Fibroblast of peridontal ligament (primary cell): ENCODE results near the gene BAG3.
A peak's percentile ranks its signal among the peaks of the same experiment; 100 is the strongest.
"Not testable (repeated sequence)": the region's sequence is repeated elsewhere in the genome, so short reads cannot be mapped to it uniquely, and the experiment has no call there.

Experiments
- DNase-seq: peaks from one replicate; pipeline ENCODE4 v3.0.0-alpha.2; 2010; ENCODE audit errors: extremely low read depth

BAG3 gene

DNA sequence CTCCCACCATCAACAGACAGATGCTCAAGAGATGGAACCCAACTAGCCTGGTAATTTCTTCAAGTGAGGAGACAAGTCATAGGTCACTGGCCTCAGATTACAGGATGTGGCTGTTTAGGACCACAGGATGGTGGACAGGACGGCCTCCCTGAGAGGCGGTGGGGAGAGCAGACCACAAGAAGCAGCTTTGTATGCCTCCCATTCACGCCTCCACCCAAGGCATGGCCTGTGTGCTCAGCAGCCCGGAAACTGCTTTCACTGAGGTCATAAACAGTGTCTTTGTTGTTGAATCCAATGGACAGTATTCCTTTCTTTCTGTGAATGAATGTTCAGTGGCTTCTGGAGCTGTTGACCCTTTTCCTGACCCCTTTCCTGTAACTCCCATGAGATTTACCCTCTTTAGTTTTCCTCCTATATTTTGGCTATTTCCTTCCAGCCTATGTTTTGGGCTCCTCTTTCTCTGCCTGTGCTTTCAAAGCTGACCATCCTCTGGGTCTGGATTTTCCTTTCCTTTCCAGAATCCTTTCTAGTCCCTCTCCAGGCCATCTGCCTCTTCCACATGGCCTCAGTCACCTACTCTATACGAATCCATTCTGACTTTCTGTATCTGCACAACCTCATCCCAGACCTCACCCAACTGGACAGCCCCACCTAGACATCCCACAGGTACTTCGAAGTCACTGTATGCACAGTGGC is 42.2 kb downstream of the BAG3 start:
- no peak for DNase-seq

DNA sequence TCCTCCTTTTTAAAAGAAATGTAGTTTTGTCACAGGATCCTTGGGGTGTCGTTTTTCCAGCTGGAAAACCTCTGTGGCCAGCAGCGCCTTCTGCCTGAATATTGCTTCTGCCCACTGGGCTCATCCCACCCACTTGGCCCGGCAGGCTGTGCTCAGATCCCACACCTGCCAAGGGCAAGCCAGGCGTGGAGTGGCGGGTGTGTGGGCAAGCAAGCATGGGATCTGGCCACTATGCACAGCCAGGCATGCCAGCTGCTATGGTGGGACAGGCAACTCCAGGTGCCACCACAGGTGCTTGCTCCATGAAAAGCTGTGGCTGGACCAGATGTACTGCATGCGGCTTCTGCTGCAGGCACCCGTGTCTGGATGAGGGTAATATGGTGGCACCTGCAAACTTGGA is 43.4 kb downstream of the BAG3 start:
- no peak for DNase-seq

DNA sequence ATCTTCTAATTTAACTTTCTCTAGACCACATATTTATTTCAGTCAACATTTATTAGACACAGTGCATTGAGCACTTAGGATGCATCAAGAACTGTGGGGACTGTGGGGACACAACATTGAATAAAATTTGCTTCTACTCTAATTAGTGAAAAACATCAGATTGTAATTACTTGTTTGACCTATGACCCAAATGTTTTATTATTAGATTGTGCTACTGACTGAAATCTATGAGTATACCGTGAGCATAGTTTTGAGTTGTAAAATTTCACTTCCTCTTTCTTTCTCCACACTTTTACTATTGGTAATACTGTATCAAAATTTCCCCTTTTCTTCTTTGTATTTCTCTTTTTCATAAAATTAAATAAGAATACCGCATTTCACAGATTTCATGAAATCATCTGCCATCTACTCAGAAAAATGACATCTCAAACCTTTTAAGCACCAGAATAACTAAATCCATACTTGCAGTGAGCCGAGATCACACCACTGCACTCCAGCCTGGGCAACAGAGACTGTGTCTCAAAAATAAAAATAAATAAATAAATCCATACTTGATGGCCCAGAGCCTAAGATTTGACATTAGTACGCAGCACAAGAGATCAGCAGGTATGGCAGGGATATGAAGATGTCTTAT is 49.3 kb downstream of the BAG3 start:
- no peak for DNase-seq

DNA sequence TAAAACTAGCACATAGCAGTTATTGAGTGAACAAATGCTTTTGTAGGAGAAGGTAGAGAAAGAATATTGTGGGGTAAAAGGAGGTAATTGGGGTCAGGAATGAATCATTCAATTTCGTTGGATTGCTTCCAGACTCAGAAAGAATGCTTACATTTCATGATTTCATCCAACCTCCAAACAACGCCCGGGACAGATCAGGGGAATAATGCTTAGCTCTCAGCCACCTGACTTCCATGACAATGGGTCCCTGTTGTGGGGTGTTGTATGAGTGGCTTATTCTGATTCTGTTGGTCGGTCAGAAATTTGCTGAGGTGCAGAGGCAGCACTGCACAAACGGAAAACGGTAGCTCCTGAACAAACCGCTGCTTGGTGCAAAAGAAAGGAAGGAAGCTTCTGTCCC is 50.7 kb downstream of the BAG3 start:
- DNase-seq, result peak; percentile 37

DNA sequence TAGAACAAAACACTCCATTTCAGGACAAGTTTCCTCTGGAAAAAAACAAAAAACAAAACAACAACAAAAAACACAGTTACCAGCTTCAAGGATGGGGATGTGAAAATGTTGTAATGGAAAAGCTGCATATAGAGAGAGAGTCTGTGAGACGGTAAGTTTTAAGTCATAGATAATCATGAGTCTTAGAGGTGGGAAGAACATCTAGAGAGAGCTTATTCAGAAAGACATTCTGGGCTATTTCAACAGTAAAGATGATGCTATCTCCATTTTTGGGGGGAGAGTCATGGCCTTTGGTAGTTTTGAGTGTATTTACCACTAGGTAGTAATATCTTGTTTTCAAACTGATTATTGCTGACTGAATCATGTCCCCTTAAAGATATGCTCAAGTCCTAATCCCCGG is 51.4 kb downstream of the BAG3 start:
- no peak for DNase-seq

DNA sequence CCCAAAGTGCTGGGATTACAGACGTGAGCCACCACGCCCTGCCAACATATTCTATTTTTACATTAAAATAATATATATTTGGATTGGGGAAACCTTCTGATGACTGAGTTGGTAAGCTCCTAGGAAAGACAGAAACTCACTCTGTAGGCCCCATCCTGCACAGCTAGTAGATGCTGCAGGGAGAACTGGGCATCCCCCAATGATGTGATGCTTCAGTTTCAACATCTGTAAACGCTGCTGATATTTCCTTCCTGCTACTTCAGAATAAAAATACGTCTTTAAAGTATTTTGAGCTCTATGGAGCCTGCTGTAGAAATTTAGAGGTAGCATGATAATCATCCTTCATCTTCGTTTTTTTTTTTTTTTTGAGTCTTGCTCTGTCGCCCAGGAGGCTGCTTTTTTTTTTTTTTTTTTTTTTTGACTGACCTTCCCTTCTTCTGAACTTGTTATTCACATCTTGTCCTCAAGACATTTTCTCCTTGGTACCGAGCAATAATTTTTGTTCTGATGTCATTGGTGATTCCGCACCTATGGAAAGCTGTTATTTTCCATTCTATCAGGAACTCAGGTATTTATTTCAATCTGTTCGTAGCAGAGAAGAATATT is 52.8 kb downstream of the BAG3 start:
- no peak for DNase-seq

DNA sequence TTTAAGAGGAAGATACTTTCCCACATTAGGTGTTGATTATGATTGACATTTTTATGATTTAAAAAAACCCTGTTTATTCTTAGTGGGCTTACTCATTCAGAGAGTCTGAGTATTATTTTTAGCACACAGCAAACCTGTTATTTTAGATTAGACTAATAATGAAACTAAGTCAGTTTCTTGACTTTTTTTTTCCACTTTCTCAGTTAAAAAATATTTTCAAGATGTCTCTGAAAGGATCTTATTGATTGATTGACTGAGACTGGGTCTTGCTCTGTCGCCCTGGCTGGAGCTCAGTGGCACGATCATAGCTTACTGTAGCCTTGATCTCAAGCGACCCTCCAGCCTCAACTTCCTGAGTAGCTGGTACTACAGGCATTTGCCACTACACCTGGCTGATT is 54.3 kb downstream of the BAG3 start:
- no peak for DNase-seq

DNA sequence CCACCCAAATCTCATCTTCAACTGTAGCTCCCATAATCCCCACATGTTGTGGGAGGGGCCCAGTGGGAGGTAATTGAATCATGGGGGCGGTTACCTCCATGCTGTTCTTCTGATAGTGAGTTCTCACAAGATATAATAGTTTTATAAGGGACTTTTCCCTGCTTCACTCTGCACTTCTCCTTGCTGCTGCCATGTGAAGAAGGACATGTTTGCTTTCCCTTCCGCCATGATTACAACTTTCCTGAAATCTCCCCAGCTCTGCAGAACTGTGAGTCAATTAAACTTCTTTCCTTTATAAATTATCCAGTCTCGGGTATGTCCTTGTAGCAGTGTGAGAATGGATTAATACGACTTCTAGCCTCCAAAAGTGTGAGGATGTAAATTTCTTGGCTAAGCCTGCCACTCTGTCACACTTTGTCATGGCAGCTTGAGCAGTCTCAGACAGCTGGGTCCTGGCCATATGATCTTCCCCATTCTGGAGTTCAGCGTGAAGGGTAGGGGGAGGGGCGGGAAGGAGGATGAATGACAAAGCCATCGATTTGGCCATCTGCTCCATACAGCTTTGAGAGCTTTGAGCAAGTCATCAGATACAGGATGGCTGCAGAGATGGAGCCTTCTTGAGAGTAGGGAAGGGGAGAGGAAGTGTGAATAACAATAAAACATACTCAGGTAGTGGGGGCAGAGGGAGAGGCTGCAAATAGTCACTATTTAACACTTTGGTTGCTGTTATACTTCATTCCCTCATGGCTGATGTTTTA is 55.5 kb downstream of the BAG3 start:
- no peak for DNase-seq

DNA sequence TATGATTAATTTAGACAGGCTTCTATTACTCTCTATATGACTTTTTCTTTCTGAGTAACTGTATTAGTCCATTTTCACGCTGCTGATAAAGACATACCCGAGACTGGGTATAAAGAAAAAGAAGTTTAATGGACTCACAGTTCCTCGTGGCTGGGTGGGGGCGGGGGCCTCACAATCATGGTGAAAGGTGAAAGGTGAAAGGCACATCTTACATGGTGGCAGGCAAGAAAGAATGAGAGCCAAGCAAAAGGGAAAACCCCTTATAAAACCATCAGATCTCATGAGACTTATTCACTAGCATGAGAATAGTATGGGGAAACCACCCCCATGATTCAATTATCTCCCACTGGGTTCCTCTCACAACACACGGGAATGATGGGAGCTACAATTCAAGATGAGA is 56.2 kb downstream of the BAG3 start:
- not testable (repeated sequence) for DNase-seq

DNA sequence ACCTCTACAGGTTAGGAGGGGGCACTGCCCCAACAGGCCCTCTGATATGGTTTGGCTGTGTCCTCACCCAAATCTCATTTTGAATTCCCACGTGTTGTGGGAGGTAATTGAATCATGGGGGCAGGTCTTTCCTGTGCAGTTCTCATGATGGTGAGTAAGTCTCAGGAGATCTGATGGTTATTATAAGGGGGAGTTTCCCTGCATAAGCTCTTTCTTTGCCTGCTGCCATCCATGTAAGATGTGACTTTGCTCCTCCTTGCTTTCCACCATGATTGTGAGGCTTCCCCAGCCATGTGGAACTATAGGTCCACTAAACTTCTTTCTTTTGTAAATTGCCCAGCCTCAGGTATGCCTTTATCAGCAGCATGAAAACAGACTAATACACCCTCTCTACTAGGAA is 59.8 kb downstream of the BAG3 start:
- not testable (repeated sequence) for DNase-seq

DNA sequence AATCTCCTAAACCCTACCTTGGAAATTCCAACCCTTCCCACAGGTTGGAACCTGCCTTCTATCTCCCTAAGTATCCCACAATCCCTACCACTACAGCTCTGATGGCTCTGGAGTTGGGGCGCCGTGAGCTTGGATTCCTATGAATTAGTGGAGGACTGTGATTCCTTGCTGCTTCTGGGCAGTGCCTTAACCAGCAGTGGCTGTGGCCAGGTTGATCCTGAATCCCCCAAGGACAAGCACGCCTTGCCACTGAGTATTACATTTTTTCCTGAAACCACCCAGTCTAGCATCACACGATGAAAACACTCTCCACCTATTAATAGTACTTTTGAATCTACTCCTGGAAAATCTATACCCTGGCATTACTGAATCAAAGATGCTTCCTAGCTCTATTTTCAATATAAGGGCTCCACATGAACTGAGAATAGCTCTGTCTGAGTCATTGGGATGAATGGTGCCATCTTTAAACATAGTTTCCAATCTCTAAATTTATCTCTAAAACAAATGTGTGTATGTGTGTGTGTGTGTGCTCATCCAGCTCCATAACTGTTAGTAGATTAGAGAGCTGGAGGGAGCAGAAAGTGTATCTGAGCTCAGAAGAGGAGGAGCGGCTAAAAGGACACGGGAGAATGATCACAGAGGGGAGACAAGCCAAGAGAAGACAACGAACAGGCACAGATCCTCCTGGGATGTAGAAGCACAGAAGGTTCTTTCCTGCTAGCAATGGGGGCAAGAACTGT is 62.7 kb downstream of the BAG3 start:
- DNase-seq, result no peak

DNA sequence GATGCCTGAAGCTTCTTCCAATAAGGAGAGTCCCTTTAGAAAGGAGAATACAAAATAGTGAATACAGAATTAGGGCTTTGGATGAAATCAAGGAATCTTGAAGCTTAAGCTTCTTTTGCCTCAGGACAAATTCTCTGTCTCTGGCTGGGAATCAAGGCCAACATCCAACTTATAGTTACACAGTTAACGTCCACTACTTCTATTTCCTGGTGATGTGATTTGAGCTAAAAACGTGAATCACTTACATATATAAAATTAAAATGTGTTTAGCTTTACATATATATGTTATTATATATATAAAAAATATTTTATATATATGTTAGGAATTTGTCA is 63.3 kb downstream of the BAG3 start:
- no peak for DNase-seq

DNA sequence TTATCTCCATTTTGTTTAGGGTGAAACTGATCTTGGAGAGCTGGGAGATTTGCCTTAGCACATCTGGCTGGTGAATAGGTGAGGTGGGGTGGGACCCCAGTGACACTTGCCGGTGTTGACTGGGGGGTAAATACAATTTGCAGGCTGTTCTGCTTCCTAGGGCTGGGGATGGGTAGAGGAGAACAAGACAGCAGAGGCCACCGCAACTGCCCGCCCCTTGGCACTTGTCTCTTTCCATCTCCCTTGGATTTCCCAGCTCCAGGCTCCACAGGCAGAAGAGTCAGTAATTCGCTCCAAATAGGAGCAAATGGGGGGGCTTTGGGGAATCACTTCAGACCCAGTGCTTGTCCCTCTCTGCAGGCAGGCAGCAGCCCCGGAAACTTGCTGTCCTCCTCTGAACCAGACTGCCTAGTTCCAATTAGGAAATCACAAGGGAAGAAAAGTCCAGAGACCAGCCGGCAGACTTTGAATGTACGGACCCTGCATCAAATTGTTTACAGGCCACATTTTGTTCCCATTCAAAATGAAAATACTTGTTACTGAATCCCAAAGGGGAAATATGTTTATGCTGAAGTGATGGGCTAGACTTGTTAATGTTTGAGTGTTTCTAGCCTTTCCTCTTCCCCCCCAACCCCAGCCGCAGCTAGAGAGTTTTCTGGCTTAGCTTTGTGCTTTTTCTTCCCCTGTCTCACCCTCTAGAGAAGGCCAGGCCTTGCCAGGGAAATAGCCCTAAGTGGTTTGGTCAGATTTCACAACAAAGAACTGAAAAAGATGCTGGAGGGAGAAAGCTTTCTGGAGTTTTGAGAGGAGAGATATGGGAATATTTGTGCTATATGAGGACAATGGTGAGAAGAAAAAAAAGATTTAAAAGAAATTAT is 64.7 kb downstream of the BAG3 start:
- DNase-seq, result peak; percentile 63

DNA sequence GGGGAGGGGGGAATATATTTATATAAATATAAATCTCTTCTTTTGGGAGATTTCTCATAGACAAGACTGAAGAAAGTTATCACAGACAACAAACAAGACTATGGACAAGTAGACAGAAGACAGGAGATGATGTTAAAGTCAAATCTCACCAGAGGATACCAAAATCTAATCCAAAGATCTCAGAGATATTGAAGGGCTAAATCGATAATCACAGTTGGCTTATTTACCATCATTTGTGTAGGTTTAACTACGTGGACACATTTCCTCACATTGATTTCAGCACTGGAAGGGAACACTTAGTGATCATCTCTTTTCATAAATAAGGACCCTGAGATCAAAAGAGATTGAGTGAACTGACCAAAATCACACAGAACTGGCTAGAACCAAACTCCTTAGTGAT is 72.0 kb downstream of the BAG3 start:
- DNase-seq, result no peak

DNA sequence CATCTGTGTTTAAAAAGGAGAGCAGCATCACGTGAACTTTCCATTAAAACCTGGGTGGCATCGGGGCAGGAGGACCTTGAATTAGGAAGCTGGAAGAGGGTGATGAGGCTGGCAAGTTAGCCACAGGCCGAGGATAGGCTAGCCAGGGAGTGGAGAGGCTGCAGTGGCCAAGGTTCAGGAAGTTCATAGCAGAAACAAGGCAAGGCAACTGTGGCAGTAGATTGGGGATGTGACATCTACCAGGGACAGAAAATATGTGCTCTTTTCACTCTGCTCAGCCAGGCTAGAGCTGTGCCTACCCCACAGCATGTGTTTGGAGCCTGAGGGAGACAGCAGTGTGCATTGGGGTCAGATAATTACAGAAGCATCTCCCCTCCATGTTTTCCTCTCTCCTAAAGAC is 72.4 kb downstream of the BAG3 start:
- no peak for DNase-seq

DNA sequence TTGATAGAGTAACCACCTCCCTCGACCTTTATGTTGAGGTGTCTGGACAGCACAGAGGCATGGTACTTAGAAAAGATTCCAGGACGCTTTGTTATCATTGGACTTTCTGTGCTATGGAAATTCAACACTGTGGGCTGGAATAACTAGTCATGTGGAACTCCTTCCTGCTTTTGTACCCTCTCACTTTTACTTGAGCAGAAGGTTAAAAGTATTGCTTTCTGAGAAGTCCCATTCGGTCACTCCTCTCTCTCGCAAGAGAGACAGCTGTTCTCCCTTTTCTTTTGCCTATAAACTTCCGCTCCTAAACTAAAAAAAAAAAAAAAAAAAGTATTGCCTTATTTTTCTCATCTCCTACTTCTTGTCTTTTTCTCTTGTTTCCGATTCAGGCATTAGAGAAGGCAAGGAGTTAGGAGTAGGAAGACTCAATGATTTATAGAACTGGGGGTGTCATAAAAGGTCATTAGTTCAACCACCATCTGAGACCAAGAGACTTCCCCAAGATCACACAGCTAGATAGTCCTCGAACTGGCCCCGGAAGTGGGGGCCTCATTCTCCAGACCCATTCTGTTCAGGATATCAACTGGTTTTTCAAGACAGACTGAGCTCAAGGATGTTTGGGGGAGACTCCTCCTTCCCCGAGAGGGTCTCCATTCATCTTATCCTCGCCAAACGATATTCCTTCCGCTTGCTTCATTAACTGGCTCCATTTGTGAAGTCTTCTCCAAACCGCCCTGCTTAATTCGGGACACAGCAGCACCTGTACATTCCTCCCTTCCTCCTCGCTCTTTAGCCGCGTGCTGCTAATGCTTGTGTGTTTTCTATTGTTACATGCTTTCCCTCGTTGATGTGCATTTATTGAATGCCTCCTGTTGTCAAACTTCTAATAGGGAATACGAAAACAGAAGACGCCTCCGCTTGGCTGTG is 73.7 kb downstream of the BAG3 start:
- DNase-seq, result no peak

DNA sequence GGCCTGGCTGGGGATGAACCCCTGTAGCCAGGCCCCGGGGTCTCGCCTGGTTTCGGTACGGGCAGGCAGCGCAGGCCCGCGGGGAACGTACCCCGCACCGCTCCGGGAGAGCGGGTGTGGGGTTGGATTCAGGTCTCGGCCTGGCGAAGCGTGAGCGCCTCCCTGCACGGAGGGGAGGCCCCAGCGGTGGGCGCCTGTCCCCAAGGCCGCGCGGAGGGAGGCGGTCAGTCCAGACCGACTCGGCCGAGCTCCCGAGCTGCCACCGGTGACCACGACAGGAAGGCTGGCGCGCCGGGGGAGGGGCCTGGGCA is 74.3 kb downstream of the BAG3 start:
- no peak for DNase-seq

DNA sequence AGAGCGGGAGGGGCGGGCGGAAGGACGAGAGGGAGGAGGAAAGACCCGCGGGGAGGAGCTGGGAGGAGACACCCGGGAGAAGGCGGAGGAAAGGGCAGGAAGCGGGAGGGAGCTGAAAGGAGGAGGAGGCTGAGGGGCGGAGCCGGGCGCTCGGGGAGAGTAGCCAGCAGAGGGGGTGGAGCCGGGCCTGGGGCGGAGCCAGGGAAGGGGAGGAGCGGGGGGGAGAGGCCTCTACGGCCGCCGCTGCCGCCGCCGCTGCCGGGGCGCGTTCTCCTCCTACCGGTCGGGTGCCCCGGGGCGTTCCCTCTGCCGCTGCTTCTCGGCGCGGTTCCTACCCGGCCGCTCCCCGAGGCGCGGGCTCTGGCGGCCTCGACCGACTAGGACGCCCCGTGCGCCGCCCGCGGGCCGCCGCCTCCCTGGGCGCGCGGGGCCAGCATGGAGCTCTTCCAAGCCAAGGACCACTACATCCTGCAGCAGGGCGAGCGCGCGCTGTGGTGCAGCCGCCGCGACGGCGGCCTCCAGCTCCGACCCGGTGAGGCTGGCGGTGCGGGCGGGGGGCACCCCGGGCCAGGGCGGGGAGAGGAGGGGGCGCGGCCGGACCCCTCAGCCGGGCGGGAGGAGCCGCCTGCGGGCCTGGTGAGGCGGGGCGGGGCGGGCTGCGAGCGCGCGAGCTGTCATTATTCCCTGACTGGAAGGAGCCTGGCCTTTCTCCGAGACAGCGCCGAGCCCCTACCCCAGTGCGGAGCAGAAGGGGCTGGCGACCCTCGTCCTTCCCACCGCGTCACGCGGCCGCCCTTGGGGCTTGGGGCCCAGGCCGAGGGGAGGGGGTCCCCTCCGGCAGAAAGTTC is 74.9 kb downstream of the BAG3 start, which contains the start of gene INPP5F:
Gene INPP5F, plus strand, starts transcription at position 223 of the 848 bp plus-strand sequence. Its CDS starts 213 bp downstream, at position 436.
- peak; percentile 95 for DNase-seq

DNA sequence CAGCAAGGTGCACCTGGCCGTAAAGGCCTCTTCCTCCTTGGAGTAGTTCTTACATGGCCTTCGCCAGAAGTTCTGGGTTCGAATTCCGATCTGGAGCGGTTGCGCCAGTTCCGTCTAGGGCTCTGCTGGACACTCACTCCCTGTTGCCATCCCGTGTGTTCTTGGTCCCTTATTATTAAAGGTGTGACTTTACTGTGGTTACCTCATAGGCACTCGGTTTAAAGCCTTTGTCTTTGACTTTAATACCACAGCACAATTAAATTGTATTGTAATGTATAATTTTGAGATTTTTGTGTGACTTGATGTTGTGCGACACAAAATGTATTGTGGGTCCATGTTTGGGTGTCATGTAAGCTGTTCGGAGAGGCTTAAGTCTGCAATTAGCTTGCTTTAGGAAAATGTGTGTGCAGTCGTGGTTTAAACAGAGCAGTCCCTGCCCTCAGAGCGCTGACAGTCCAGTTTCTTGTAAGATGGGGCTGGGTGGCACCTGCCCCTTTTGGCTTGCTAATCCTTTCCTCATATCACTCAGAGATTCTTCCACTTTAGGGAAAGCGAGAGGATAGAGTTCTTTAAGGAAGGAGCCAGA is 75.6 kb downstream of the BAG3 start:
- DNase-seq, result no peak
